HG03521 (cell line): ENCODE data around the gene MDN1.
A peak's percentile ranks its signal among the peaks of the same experiment; 100 is the strongest.
"Not testable (repeated sequence)": the region's sequence is repeated elsewhere in the genome, so short reads cannot be mapped to it uniquely, and the experiment has no call there.

Experiments
- ATAC-seq: cut with Tn5 transposase; IDR thresholded peaks from one replicate; pipeline ENCODE4 v1.9.1; 2021; ENCODE audit warnings: mild to moderate bottlenecking, moderate library complexity; ENCODE audit not compliant: unreplicated experiment

Gene MDN1

DNA sequence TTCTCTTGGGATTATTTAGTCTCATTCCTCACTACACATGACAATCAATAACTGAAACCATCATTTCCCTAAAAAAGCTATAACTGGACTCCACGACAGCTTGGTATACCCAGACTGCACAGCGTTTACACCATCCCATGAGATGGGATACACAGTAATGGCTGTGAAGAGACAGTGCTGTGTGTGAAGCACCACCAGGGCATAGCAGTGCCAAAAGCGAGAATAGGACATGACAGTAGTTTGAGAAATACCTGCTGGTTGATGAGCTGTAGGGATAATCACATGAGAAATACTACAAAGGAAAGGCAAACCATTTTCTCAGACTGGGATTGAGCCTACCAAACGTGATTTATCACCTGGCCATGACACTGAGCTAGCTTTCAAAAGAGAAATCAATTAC, 158.6 kb downstream of the MDN1 start:
- ATAC-seq: no peak

DNA sequence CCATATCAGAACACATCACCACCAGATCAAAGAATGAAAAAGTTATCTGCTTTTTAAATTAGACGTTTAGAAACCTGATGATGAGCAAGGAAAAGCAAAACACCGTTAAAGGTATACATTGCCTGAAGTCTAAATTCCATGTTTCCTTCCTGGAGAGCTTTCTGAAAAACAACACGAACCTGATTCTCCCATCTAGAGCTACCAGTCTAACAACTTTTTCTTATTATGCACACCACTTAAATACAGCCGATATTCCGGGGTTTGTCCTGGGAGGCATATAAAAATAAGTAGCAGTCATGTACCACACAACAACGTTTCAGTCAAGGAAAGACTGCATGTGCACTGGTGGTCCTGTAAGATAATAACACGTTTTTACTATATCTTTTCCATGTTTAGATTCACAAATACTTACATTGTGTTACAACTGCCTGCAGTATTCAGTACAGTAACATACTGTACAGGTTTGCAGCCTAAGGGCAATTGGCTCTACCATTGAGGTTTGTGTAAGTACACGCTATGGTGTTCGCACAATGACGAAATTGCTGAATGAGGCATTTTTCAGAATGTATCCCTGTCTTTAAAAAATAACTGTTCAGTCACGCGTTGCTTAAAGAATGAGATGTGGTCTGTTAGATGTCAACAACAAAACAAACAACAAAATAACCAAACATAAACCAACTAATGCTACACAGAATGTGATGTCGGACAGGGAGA, 162.0 kb downstream of the MDN1 start:
- ATAC-seq: no peak

DNA sequence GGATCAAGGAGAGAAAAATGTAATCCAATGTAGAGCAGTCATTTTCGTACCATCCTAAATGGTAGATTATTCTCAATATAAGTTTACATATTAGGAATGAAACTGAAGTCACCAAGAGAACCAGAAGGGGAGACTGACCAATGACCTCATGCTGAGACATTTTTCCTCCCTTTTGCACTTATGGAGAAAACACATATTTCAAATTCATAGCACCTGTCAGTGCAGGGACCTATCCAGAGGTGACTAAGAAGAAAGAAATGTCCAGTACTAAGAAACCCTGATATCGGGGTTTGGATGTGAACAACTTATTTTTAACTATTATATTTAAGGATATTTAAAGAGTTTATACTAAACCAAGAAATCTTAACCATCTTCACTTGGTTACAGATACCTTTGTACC, 164.5 kb downstream of the MDN1 start:
- ATAC-seq: no peak

DNA sequence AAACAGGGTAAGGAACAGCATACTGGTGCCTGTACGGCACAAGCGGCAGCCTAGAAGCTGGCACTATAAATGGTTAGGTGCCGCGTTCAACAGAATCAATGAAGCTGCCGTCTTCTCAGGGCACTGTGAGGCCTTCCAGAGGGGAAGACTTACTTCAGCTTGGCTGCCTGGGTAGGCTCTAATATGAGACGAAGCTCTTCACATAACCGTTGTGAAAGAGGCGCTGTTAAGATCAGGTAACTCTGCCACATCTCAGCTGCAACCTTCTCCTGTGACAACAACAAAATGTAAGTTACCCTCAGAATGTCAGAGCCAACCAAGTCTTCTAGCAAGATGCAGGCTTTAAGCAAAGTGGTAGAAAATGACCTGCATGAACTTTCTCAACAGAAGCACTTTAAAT, 169.0 kb downstream of the MDN1 start:
- no peak for ATAC-seq

DNA sequence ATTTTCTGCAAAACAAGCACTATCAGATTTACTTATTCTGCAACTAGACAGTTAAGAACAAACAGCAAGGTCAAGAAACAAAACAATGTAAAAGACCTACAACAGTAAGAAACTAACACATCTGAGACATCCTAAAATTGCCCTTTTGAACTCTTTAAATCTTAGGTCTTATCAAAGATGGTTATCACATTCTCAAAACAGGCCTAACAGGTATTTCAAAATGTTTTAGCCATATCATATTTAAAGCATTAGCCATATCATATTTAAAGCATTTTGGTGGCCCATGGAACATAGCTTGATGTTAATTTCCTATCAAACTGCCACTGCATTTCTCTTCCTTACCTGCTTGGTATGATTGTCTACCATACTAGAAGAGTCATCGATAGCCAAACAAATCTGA, 169.9 kb downstream of the MDN1 start:
- ATAC-seq: no peak

DNA sequence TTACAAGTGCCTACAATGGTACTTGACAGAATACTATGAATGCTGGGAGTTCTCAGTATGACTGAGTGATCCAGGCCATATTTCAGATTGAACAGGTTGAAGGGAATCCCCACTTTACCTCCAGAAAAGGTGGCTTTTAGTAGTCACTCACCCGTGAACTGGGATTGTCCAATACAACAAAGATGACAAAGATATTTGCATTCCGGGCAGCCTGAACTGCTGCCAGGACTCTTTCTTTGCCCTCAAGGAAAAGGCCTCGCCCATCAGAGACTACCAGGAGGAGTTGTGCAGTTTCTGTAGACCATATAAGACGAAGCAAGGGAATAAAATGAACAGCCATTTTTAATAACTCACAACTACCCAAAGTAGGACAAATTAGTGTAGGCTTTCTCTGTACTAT, 174.7 kb downstream of the MDN1 start:
- no peak for ATAC-seq

DNA sequence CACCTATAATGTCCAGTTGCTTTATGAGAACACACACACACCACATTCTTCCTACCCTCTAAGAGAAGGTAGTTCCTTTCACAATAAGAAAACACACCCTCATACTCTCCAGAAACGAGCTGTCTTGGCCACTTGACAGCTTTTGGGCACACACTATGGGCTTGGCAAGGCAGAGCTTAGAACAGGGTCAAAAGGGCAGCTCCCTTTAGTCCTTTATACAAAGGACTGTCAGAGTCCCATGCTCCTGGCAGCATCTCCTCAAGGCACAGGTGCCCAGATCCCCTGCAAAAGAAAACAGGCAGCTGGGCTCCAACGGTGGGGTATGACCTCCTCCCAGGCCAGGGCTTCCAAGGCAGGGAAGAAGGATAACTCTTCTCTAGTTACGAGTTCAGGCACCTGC, 176.2 kb downstream of the MDN1 start:
- ATAC-seq: no peak

DNA sequence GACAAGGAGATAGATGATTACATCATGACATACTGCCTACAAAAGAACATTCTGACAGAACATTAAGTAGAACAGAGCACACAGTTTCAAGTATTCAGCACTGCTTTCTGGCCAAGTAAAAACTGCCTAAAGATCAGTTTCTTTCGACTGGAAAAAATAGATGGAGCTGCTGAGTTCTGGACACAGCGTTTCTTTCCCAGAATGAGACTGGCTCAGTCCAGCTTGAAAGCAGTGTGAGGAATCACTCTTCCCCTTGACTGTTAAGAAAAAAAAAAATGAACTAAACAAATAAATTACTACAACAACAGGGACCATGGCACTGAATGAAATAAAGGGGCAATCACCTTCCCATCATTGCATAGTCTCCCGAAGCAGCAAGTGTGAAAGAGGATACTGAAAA, 176.6 kb downstream of the MDN1 start:
- no peak for ATAC-seq

DNA sequence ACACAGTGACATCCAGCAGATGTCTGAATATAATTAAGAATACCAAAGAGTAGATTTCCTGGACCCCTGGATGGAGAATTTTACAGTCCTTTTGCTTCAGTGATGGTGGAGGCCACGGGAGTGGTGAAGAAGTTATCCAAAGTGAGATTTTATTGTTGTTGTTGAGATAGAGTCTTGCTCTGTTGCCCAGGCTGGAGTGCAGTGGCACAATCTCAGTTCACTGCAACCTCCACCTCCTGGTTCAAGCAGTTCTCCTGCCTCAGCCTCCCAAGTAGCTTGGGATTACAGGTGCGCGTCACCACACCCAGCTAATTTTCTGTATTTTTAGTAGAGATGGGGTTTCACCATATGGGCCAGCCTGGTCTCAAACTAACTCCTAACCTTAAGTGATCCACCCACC, 178.0 kb downstream of the MDN1 start:
- not testable (repeated sequence) for ATAC-seq

DNA sequence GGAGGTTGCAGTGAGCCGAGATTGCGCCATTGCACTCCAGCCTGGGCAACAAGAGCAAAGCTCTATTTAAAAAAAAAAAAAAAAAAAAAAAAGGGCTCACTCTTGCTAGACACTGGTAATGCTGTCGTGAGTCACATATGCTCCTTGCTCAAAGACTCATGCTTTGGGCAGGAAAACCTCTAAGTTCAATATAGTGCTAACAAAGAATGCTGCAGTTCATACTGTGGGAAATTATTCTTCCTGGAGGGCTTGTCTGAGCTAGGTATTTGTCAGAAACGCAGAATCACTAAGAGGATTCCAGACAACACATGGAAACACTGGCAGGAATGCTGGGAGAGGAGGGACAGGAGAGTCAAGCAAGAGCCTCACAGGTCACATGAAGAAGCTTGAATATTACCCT, 178.8 kb downstream of the MDN1 start:
- no peak for ATAC-seq

DNA sequence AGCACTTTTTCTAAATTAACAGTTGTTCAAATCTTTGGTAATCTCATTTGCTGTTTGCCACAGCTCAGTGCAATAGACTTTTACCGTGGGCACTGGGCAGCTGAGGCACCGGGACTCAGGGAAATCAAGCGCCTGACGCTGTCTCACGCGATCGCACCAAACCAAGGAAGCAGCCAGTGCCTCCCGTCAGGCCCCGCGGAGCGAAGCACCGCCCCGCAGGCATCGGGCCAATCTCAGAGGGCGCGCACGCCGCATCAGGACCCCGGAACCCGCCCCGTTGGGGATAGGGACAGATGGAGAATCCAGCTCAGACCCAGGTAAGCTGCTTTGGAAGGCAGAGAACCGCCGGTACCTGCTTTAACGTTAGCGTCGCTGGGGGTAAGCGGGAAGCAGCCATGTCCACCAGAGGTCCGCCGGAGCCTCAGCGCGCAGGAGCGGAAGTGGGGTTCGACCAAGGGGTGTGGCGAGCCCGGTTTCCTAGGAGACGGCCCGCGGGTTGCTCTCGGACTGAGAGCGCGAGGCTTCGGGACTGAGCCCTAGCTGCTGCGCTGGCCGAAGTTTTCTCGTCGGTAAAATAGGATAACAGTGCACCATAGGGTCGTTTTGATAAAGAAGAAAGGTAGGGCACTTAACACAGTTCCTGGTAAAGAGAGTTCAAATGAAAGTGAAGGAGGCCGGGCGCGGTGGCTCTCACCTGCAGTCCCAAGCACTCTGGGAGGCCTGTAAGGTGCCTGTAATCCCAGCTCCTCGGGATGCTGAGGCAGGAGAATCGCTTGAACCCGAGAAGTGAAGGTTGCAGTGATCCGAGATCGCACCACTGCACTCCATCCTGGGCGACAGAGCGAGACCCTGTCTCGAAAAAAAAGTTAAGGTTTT, 181.0 kb downstream of the MDN1 start, which contains the start of gene LYRM2:
TSS of gene LYRM2 (minus strand) at position 428 of the 876 bp plus-strand sequence. CDS start at position 397, 31 bp downstream.
- peak; percentile 99 for ATAC-seq

DNA sequence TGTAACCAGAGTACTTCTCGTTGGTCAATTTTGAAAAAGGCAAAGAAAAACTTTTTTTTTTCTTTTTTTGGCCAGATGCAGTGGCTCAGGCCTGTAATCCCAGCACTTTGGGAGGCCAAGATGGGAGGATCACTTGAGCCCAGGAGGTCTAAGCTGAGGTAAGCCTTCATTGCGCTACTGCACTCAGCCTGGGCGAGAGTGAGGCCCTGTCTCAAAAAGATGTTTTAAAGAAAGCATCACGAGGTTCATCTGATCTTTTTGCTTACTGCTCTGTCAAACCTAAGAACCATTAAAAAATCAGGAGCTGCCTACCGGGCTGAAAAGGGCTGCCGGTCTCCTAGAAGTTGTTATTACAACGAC, 181.7 kb downstream of the MDN1 start:
- ATAC-seq: no peak

DNA sequence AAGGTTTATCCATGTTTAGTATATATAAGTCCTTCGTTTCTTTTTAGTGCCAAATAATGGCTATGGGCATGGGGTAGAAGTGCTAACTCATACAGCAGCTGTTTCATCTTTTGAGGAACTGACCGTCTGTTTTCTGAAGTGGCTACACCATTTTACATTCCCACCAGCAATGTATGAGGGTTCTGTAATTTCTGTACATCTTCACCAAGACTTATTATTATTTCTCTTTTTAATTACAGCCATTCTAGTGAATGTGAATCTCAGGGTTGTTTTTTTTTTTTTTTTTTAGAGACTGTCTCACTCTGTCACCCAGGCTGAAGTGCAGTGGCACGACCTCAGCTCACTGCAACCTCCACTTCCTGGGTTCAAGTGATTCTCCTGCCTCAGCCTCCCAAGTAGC, 183.2 kb downstream of the MDN1 start:
- ATAC-seq: not testable (repeated sequence)

DNA sequence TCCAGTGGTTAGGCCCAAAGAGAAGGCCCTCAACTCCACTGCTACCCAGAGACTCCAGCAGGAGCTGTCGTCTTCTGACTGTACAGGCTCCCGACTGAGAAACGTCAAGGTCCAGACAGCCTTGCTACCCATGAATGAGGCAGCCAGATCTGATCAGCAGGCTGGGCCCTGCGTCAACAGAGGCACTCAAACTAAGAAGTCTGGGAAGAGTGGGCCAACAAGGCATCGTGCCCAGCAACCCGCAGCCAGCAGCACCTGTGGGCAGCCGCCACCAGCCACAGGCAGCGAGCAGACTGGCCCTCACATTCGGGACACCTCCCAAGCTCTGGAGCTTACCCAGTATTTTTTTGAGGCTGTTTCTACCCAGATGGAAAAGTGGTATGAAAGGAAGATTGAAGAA, 189.1 kb downstream of the MDN1 start:
- ATAC-seq: no peak

DNA sequence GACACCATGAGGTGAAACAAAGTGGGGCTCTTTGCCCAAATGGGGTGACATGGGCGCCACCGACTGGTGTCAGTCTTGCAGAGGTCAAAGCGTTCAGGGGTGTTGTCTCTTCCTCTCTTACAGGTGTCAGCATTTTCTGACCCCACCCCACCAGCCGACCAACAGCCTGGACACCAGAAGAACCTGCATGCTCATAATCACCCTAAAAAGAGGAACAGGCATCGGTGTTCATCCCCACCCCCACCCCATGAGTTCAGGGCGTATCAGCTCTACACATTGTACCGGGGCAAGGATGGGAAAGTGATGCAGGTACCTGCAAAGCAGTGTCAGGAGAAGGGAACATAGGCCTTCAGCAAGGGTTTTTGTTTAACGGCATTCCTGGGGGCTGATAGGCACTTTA, 195.8 kb downstream of the MDN1 start:
- ATAC-seq: no peak

DNA sequence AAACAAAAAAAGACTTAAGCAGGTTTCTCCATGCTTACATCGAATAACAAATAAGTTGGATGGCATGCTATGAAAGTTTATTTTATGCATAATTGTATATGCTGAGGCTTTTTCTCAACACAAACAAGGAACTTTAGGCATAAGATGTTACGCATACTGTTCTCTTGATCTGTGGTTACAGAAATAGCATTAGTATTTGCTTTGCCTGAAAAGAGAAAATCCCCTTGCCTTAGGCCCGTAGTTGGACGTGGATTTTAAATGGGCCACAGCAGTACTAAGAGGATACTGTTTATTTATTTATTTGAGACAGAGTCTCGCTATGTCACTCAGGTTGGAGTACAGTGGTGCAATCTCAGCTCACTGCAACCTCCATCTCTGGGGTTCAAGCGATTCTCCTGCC, 200.0 kb downstream of the MDN1 start:
- ATAC-seq: no peak

DNA sequence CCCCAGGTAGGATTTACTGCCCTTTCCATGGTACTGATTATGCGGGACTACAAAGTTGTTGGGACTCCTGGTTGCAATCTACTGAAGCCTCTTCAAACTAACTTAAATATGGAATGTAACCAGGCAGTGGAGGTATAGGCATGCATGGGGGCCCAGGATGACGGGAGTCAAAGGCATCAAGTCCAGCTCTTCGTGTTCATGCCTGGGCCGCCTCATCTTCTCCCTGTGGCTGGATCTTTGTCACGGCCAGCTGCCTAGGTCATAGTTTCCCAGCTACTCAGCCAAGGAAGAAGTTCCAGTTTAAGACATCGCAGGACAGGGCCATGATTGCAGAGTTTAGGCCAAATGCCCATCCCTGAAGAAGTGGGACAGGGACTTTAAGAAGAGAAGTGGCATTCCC, 201.6 kb downstream of the MDN1 start:
- no peak for ATAC-seq

DNA sequence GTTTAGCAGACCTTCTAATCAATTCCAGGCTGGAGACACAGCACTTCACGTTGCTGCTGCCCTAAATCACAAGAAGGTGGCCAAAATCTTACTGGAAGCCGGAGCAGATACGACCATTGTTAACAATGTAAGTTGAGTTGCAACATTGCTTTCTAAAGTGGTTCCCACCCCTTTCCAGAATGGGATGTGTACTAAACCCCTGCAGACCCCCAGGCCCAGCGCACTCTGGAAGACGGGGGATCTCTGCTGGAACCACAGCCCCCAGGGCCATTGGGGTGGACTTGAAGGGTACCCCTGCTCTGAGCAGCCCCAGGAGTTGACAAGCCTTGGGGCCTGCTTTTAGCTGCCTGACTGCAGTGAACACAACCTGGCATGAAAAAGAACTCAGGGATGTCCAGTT, 203.1 kb downstream of the MDN1 start:
- no peak for ATAC-seq

DNA sequence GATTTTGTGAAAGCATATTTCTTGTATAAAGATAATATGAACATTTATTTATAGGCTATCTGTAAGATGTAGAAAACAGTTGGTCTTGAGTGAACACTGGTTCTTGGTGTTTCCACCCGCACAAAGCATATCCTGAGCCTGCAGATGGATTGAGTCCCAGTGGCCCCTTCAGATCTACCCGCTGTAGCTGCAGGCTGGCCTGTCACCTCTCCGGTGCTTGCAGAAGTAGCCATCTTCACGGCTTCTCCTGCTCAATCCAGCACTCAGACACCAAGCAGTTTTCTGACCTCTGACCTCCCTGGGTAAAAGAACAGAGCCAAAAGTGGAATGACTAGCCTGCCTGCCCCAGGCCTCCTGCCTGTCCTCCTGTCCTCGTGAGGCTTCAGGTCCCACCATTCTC, 203.7 kb downstream of the MDN1 start:
- ATAC-seq: no peak

DNA sequence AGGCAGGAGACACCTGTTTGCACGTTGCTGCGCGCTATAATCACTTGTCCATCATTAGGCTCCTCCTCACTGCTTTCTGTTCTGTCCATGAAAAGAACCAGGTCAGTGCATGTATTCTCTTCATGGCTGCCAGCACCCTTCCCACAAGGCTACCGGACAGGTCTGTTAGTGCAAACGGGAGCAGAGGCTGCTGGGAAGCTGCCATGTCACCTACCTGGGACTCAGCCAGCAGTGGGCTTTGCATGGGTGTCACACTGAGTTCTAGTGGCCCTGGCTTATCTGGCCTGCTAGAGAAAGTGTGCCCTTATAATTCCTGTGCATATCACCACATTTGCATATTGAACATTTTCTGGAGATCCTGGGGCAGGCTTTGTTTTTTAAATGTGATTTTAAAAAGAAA, 205.8 kb downstream of the MDN1 start:
- ATAC-seq: no peak

DNA sequence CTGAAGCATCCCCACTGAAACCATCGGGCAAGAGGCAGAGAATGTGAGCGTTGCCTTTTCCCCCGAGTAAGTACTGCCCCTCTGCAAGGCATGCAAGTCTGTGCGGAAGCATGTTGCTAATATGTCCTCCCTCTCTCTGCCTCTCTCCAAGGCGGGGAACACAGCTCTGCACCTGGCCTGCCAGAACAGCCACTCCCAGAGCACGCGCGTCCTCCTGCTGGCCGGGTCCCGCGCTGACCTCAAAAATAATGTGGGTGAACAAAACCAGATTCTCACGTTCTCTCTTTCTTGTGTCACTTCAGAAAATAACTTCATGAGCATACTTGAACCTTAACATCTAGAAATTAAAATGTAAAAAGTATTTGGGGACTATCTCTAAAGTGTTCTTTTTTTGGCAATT, 207.5 kb downstream of the MDN1 start:
- ATAC-seq: no peak

DNA sequence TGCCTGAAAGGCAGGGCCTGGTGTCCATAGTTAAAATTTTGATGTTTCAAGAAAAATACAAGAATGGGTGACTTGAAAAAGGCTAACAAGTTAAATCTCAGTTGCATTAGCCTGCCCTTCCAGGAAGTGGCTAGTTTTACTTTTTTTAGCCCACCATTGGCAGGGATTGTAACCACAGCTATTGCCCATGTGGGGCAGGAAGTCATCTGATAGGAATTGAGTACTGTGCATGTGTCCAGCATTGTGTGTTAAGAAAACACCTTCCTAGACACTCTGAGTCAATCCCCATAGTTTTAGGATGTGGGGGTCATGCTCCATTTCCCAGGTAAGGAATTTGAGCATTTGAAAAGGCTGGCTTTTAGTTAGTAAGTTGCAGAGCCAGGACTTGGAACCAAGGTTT, 207.9 kb downstream of the MDN1 start:
- ATAC-seq: no peak
